ENCODE data around the gene OPN3.

- TF ChIP-seq CTCF (IDR thresholded peaks at IDR 0.05 in 4 of 5, conservative IDR thresholded peaks at IDR 0.05 in 1 of 5) (no peak), POLR2A (IDR thresholded peaks at IDR 0.05) (no peak)
These were observed 39.7 kb downstream of the OPN3 start for GRCh38 chr1:241600496-241600901.
